IMR-90 (cell line): ENCODE data around the gene ANKHD1. TPM values are rescaled to one million over a fixed set of nuclear protein-coding genes. Genes with fewer than 3 reads are reported as not detected.

Experiments used
- ATAC-seq: fragments of 200-7000 bp; cut with Tn5 transposase; 2 replicates; pipeline ENCODE4 v1.9.1; 2020; ENCODE audit warnings: low read depth, mild to moderate bottlenecking, moderate library complexity
- BruUV-seq: library from RNA; stranded (reverse); fragments of 400-500 nt; replicated peaks from 2 replicates; lab custom pipeline; 2021; lab: Mats Ljungman, UMichigan
- CTCF ChIA-PET: fragments of 300-600 bp; formaldehyde crosslinking; extraction: SDS; loops from one replicate; lab custom pipeline; 2021; ENCODE audit warnings: antibody characterized with exemption; lab: Yijun Ruan, JAX
- POLR2A ChIA-PET: fragments of 300-600 bp; sonication (Branson Sonifier 250); formaldehyde crosslinking; loops from one replicate; lab custom pipeline; 2022; ENCODE audit warnings: antibody characterized with exemption; ENCODE audit not compliant: unreplicated experiment; lab: Charles Lee
- DNase-seq: peaks from one replicate; pipeline ENCODE4 v3.0.0; 2013
- H2AFZ ChIP-seq: replicated peaks from 2 replicates; pipeline ENCODE3; 2013; ENCODE audit warnings: low read length, mild to moderate bottlenecking; ENCODE audit not compliant: poor library complexity
- H2AK5ac ChIP-seq: 2 replicates; pipeline ENCODE4 v1.6.1; 2013; ENCODE audit warnings: low read depth, low read length, inconsistent platforms
- H2AK9ac ChIP-seq: replicated peaks from 2 replicates; pipeline ENCODE3; 2013; ENCODE audit warnings: mild to moderate bottlenecking, low read depth, low read length, moderate library complexity; ENCODE audit not compliant: poor library complexity
- H2BK120ac ChIP-seq: 2 replicates; pipeline ENCODE4 v1.6.1; 2013; ENCODE audit warnings: low read depth, low read length, inconsistent platforms
- H2BK15ac ChIP-seq: 3 replicates; pipeline ENCODE4 v1.6.1; 2013; ENCODE audit warnings: low read depth, low read length, inconsistent platforms
- H2BK20ac ChIP-seq: 2 replicates; pipeline ENCODE4 v1.6.1; 2013; ENCODE audit warnings: low read depth, mild to moderate bottlenecking, inconsistent platforms, low read length, moderate library complexity
- H2BK5ac ChIP-seq: 2 replicates; pipeline ENCODE4 v1.6.1; 2013; ENCODE audit warnings: mild to moderate bottlenecking, low read depth, low read length, inconsistent platforms; ENCODE audit not compliant: poor library complexity, severe bottlenecking
- H3K14ac ChIP-seq: replicated peaks from 2 replicates; pipeline ENCODE4 v1.6.1; 2013; ENCODE audit warnings: low read depth, low read length, inconsistent platforms
- H3K18ac ChIP-seq: 2 replicates; pipeline ENCODE4 v1.6.1; 2013; ENCODE audit warnings: low read depth, low read length, control low read depth
- H3K23ac ChIP-seq: 2 replicates; pipeline ENCODE4 v1.6.1; 2013; ENCODE audit warnings: low read depth, low read length, inconsistent platforms
- H3K27ac ChIP-seq: 2 replicates; pipeline ENCODE4 v1.5.1; 2013; ENCODE audit warnings: mild to moderate bottlenecking, control low read depth, low read length; ENCODE audit not compliant: insufficient read depth
- H3K27me3 ChIP-seq: 2 replicates; pipeline ENCODE4 v1.6.1; 2013; ENCODE audit warnings: low read length; ENCODE audit not compliant: control insufficient read depth, insufficient read depth
- H3K36me3 ChIP-seq: 2 replicates; pipeline ENCODE4 v1.6.1; 2013; ENCODE audit warnings: low read length, mixed read lengths; ENCODE audit not compliant: control insufficient read depth, insufficient read depth
- H3K4ac ChIP-seq: 2 replicates; pipeline ENCODE4 v1.6.1; 2013; ENCODE audit warnings: low read depth, low read length, inconsistent platforms
- H3K4me1 ChIP-seq: 2 replicates; pipeline ENCODE4 v1.6.1; 2013; ENCODE audit warnings: low read length, mixed read lengths; ENCODE audit not compliant: control insufficient read depth, insufficient read depth
- H3K4me2 ChIP-seq: 2 replicates; pipeline ENCODE4 v1.6.1; 2013; ENCODE audit warnings: low read depth, mild to moderate bottlenecking, control low read depth, low read length, moderate library complexity
- H3K4me3 ChIP-seq: 2 replicates; pipeline ENCODE4 v1.5.1; 2013; ENCODE audit warnings: low read depth, mild to moderate bottlenecking, control low read depth, low read length, moderate library complexity; ENCODE audit not compliant: insufficient read depth
- H3K56ac ChIP-seq: 2 replicates; pipeline ENCODE4 v1.6.1; 2013; ENCODE audit warnings: low read length, inconsistent platforms; ENCODE audit not compliant: insufficient read depth; ENCODE audit errors: extremely low read depth
- H3K79me1 ChIP-seq, 2 experiments: 2 replicates each; pipeline ENCODE4 v1.6.1; 2013; ENCODE audit warnings: low read length in 2 of 2, inconsistent platforms in 1 of 2, low read depth in 1 of 2
- H3K9ac ChIP-seq: 2 replicates; pipeline ENCODE4 v1.6.1; 2013; ENCODE audit warnings: low read depth, low read length, control low read depth
- H3K9me1 ChIP-seq: 2 replicates; pipeline ENCODE4 v1.6.1; 2013; ENCODE audit warnings: low read length, inconsistent platforms; ENCODE audit not compliant: insufficient read depth
- H3K9me3 ChIP-seq: 2 replicates; pipeline ENCODE4 v1.6.1; 2013; ENCODE audit warnings: low read length; ENCODE audit not compliant: control insufficient read depth, insufficient read depth
- H4K20me1 ChIP-seq: 2 replicates; pipeline ENCODE4 v1.6.1; 2013; ENCODE audit warnings: low read length, inconsistent platforms; ENCODE audit not compliant: insufficient read depth
- H4K5ac ChIP-seq: 2 replicates; pipeline ENCODE4 v1.6.1; 2013; ENCODE audit warnings: mild to moderate bottlenecking, low read depth, low read length, control low read depth
- H4K8ac ChIP-seq, 2 experiments: 2 replicates each; pipeline ENCODE4 v1.6.1; 2013; ENCODE audit warnings: low read depth in 2 of 2, low read length in 2 of 2, control low read depth in 1 of 2, inconsistent platforms in 1 of 2
- H4K91ac ChIP-seq: 2 replicates; pipeline ENCODE4 v1.6.1; 2013; ENCODE audit warnings: low read depth, low read length, inconsistent platforms; ENCODE audit not compliant: insufficient read depth
- BHLHE40 ChIP-seq: fragments of 150-350 bp; IDR thresholded peaks from 2 replicates; pipeline ENCODE4 v1.6.1; 2016; ENCODE audit warnings: mild to moderate bottlenecking, low read depth, low read length
- CEBPB ChIP-seq: IDR thresholded peaks from 2 replicates; pipeline ENCODE4 v1.6.1; 2012; ENCODE audit warnings: low read depth, low read length, improper control_type of control experiment
- CTCF ChIP-seq: conservative IDR thresholded peaks from 2 replicates; pipeline ENCODE4 v1.5.1; 2012; ENCODE audit warnings: mild to moderate bottlenecking, low read depth, low read length, improper control_type of control experiment
- FOS ChIP-seq: fragments of 150-350 bp; IDR thresholded peaks from 2 replicates; pipeline ENCODE4 v1.6.1; 2016; ENCODE audit warnings: low read depth, low read length
- MAFK ChIP-seq: IDR thresholded peaks from 2 replicates; pipeline ENCODE4 v1.6.1; 2012; ENCODE audit warnings: low read depth, low read length, improper control_type of control experiment
- MAZ ChIP-seq: IDR thresholded peaks from 2 replicates; pipeline ENCODE4 v1.6.1; 2012; ENCODE audit warnings: low read depth, mild to moderate bottlenecking, low read length, improper control_type of control experiment, moderate library complexity, borderline replicate concordance
- MXI1 ChIP-seq: IDR thresholded peaks from 2 replicates; pipeline ENCODE4 v1.6.1; 2012; ENCODE audit warnings: low read depth, mild to moderate bottlenecking, low read length, moderate library complexity, borderline replicate concordance
- NFE2L2 ChIP-seq: fragments of 150-350 bp; IDR thresholded peaks from 2 replicates; pipeline ENCODE4 v1.6.1; 2016; ENCODE audit warnings: low read depth, mild to moderate bottlenecking, low read length
- POLR2A ChIP-seq: IDR thresholded peaks from 2 replicates; pipeline ENCODE4 v1.6.1; 2012; ENCODE audit warnings: mild to moderate bottlenecking, low read depth, low read length
- RAD21 ChIP-seq: IDR thresholded peaks from 2 replicates; pipeline ENCODE4 v1.6.1; 2012; ENCODE audit warnings: low read length, improper control_type of control experiment
- RCOR1 ChIP-seq: IDR thresholded peaks from 2 replicates; pipeline ENCODE4 v1.6.1; 2012; ENCODE audit warnings: mild to moderate bottlenecking, low read length, improper control_type of control experiment; ENCODE audit not compliant: insufficient replicate concordance
- RFX5 ChIP-seq: IDR thresholded peaks from 2 replicates; pipeline ENCODE4 v1.8.0; 2012; ENCODE audit warnings: low read depth, mild to moderate bottlenecking, low read length, moderate library complexity
- SMC3 ChIP-seq: fragments of 150-350 bp; IDR thresholded peaks from 2 replicates; pipeline ENCODE4 v1.6.1; 2016; ENCODE audit warnings: low read depth, mild to moderate bottlenecking, antibody characterized with exemption, low read length, moderate library complexity
- USF2 ChIP-seq: fragments of 150-350 bp; IDR thresholded peaks from 2 replicates; pipeline ENCODE4 v1.6.1; 2017; ENCODE audit warnings: mild to moderate bottlenecking, antibody characterized with exemption, low read length, low read depth
- WGBS, 2 experiments: methylation state at CpG; one replicate each; pipeline versions ENCODE4 v1.1.5 to v1.1.7; 2013; ENCODE audit warnings: missing lambda C conversion rate in 2 of 2; ENCODE audit not compliant: insufficient read length in 1 of 2; ENCODE audit errors: extremely low coverage in 2 of 2; 5-methylcytosine and 5-hydroxymethylcytosine counted together
- dilution Hi-C: fragments of 300-500 bp; cut with HindIII; formaldehyde crosslinking; loops from one replicate; pipeline ENCODE4 v1.14.3; 2018; ENCODE audit warnings: low sequenced_read_pairs; ENCODE audit not compliant: unreplicated experiment
- in situ Hi-C: fragments of 300-500 bp; cut with MboI; formaldehyde crosslinking; loops from 3 replicates; pipeline ENCODE4 v1.14.3; 2019; ENCODE audit warnings: low sequenced_read_pairs, inconsistent platforms, mixed read lengths
- intact Hi-C: fragments of 100-400 bp; cut with micrococcal nuclease; formaldehyde crosslinking; loops from 2 replicates; pipeline ENCODE4 v1.10.0; 2022
- polyA plus RNA-seq, 3 experiments: library from polyadenylated mRNA; depleted of rRNA; stranded (reverse); fragments of >200 nt; gene quantifications; 2 replicates each; pipeline ENCODE4 v1.2.3, GENCODE V29; 2012; ENCODE audit warnings: low replicate concordance in 1 of 3
- total RNA-seq: library from RNA; depleted of rRNA; stranded (reverse); fragments of >200 nt; gene quantifications from 2 replicates; pipeline ENCODE4 v1.2.3, GENCODE V29; 2012
- TF ChIP-seq, protein P1 (sequence below): fragments of 150-350 bp; IDR thresholded peaks from 2 replicates; pipeline ENCODE4 v1.6.1; 2016; ENCODE audit warnings: low read depth, mild to moderate bottlenecking, low read length, moderate library complexity, borderline replicate concordance

ANKHD1 gene
- total and polyA plus RNA-seq, 2 of the 4 experiments (the other 2 are of a cell fraction) = 32.1 to 36.7 TPM

DNA sequence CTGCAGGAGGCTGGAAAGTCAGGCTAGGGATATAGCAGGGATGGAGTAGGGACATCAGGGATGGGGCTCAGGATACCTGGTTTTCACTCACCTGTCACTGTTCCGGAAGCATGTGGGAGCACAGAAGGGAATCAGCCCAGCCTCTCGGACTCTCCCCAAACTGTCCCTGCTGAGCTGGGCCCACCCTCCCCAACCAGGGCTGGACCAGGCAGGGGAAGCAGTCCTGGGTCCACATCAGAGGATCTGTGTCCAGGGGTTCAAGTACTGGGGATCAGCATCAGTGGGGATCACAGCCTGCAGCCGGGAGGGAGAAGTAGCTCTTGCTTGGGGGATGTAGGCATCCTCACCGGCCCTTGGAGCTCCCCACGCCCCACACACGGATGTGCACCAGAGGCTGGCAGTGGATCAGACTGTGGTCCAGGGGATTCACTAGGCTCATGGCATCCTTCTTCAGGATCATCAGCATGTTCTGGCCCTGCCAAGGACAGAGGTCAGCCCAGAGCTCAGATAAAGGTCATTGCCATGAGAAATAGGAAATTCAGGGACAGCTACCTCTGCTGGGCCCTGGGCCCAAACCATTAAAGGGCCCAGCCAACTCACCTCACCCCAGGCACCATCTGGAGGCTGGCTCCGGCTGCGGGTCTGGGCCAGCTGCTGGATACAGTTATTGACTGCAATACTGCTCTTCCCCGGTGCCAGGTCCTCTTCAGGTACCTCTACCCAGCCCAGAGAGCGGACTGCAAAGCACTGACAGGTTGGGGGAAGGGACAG lies 160.3 kb downstream of the ANKHD1 start:
- H2BK15ac ChIP-seq = no peak overlapping the region
- no peaks in the 10 kb centered on the region for H3K9me3 ChIP-seq
- H3K4me3 ChIP-seq = no peak overlapping the region
- H2BK120ac ChIP-seq = no peak overlapping the region
- H3K27me3 ChIP-seq = no peaks in the 10 kb centered on the region
- no peak overlapping the region for H2AFZ ChIP-seq
- no peak overlapping the region for H3K4ac ChIP-seq
- intact Hi-C loops = no loop called here
- H3K4me2 ChIP-seq = no peak overlapping the region
- H4K20me1 ChIP-seq = no peaks in the 10 kb centered on the region
- no peak overlapping the region for H3K56ac ChIP-seq
- no peak overlapping the region for H3K14ac ChIP-seq
- peaks cover 24% of the 10 kb centered on the region for H3K36me3 ChIP-seq
- no peak for DNase-seq
- H3K23ac ChIP-seq = no peak overlapping the region
- H2BK5ac ChIP-seq = no peak overlapping the region
- H2AK5ac ChIP-seq = no peak overlapping the region
- no TSS peak for BruUV-seq
- H2AK9ac ChIP-seq = no peak overlapping the region
- H3K9me1 ChIP-seq = peaks cover 26% of the 10 kb centered on the region
- H4K5ac ChIP-seq = no peak overlapping the region
- H3K9ac ChIP-seq = no peak overlapping the region
- 88% methylated on average over 3 of the region's 10 CpGs; no CpG with 5 or more reads in 1 of the 2 experiments for WGBS, 2 experiments
- H2BK20ac ChIP-seq = no peak overlapping the region
- no peak overlapping the region for H3K27ac ChIP-seq
- dilution Hi-C loops = no loop called here
- no peak overlapping the region for H4K91ac ChIP-seq
- peaks cover 38 to 48% of the 10 kb centered on the region in 2 experiments for H3K79me1 ChIP-seq
- in situ Hi-C loops = loop anchor here (5.0 kb wide), 1 partner anchor 85 kb away; the partner anchor contains the start of genes IK and NDUFA2
- ATAC-seq = no peak
- H4K8ac ChIP-seq = no peak overlapping the region
- peaks cover 11% of the 10 kb centered on the region for H3K4me1 ChIP-seq
- H3K18ac ChIP-seq = no peak overlapping the region
- POLR2A ChIA-PET = no interaction called here
- CTCF ChIA-PET = no interaction called here
- TF ChIP-seq CEBPB = no peak
- no peak for TF ChIP-seq CTCF
- no peak for TF ChIP-seq NFE2L2
- no peak for TF ChIP-seq USF2
- TF ChIP-seq MAFK = no peak
- no peak for TF ChIP-seq MAZ
- TF ChIP-seq, protein P1, sequence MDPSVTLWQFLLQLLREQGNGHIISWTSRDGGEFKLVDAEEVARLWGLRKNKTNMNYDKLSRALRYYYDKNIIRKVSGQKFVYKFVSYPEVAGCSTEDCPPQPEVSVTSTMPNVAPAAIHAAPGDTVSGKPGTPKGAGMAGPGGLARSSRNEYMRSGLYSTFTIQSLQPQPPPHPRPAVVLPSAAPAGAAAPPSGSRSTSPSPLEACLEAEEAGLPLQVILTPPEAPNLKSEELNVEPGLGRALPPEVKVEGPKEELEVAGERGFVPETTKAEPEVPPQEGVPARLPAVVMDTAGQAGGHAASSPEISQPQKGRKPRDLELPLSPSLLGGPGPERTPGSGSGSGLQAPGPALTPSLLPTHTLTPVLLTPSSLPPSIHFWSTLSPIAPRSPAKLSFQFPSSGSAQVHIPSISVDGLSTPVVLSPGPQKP = no peak
- no peak for TF ChIP-seq RAD21
- TF ChIP-seq FOS = no peak
- TF ChIP-seq BHLHE40 = no peak
- no peak for TF ChIP-seq SMC3
- no peak for TF ChIP-seq MXI1
- TF ChIP-seq POLR2A = no peak
- TF ChIP-seq RCOR1 = no peak
- TF ChIP-seq RFX5 = no peak
